K562 (cell line): ENCODE measurements around the gene MAP2K6. TPM values are rescaled to one million over a fixed set of nuclear protein-coding genes. Genes with fewer than 3 reads are reported as not detected.

Source experiments
- ATAC-seq: fragments of 200-7000 bp; cut with Tn5 transposase; 3 replicates; pipeline ENCODE4 v1.9.1; 2020; ENCODE audit warnings: moderate library complexity
- BruUV-seq: library from RNA; stranded (reverse); fragments of 400-500 nt; replicated peaks from 2 replicates; lab custom pipeline; 2021; lab: Mats Ljungman, UMichigan
- CTCF ChIA-PET: fragments of 300-600 bp; formaldehyde crosslinking; extraction: SDS; loops from one replicate; lab custom pipeline; 2021; ENCODE audit warnings: low intra/inter-chr PET ratio; lab: Yijun Ruan, JAX
- POLR2A ChIA-PET: fragments of 300-600, 350-650 bp; sonication (Branson Sonifier 250); formaldehyde crosslinking; extraction: SDS; loops from one replicate; lab custom pipeline; 2021; ENCODE audit warnings: antibody characterized with exemption, inconsistent platforms; lab: Yijun Ruan, JAX
- DNase-seq, 4 experiments: peaks; one replicate each; pipeline versions ENCODE4 v3.0.0 to v3.0.0-alpha.2; 2011 to 2018; ENCODE audit warnings: low spot score in 3 of 4, mixed read lengths in 3 of 4; ENCODE audit errors: extremely low read depth in 1 of 4
- FAIRE-seq: peaks from 2 replicates; lab custom pipeline; 2011; peaks lifted over from hg19 to GRCh38; lab: Jason Lieb, UNC
- H2AFZ ChIP-seq: 2 replicates; pipeline ENCODE4 v1.6.0; 2011; ENCODE audit warnings: low read depth, low read length, control low read depth, inconsistent platforms
- H3K27ac ChIP-seq: fragments of 200-600 bp; 3 replicates; pipeline ENCODE4 v1.8.0; 2011; ENCODE audit warnings: low read depth, mild to moderate bottlenecking, control low read depth, inconsistent platforms, low read length, moderate library complexity, mixed read lengths; ENCODE audit errors: extremely low read depth
- H3K27me3 ChIP-seq, 2 experiments: fragments of 300-600 bp in 1 of 2; 2 replicates in 1 of 2; 3 replicates in 1 of 2; pipeline versions ENCODE4 v1.6.0 to v1.8.0; 2011; ENCODE audit warnings: inconsistent platforms in 2 of 2, low read length in 2 of 2, mild to moderate bottlenecking in 1 of 2, mixed read lengths in 1 of 2, moderate library complexity in 1 of 2; ENCODE audit not compliant: control insufficient read depth in 2 of 2, insufficient read depth in 2 of 2
- H3K36me3 ChIP-seq: fragments of 300-600 bp; 3 replicates; pipeline ENCODE4 v1.8.0; 2011; ENCODE audit warnings: mild to moderate bottlenecking, low read length, inconsistent platforms; ENCODE audit not compliant: control insufficient read depth, insufficient read depth
- H3K4me1 ChIP-seq, 2 experiments: fragments of 200-600 bp in 1 of 2; replicated peaks in 1 of 2; 2 replicates in 1 of 2; 3 replicates in 1 of 2; pipeline versions ENCODE4 v1.5.1 to v1.8.0; 2011; ENCODE audit warnings: inconsistent platforms in 2 of 2, low read length in 2 of 2, mild to moderate bottlenecking in 1 of 2, mixed read lengths in 1 of 2, moderate library complexity in 1 of 2; ENCODE audit not compliant: control insufficient read depth in 2 of 2, insufficient read depth in 2 of 2
- H3K4me2 ChIP-seq: 2 replicates; pipeline ENCODE4 v1.6.1; 2011; ENCODE audit warnings: low read length, control low read depth, inconsistent platforms, mixed read lengths; ENCODE audit not compliant: insufficient read depth
- H3K4me3 ChIP-seq: fragments of 200-600 bp; sonication (generic), shearing (Covaris generic); 2 replicates; pipeline ENCODE4 v1.5.1; 2016; ENCODE audit warnings: control low read depth, inconsistent platforms
- H3K79me2 ChIP-seq: fragments of 200-600 bp; 3 replicates; pipeline ENCODE4 v1.8.0; 2011; ENCODE audit warnings: low read length, inconsistent platforms; ENCODE audit not compliant: control insufficient read depth, insufficient read depth
- H3K9ac ChIP-seq, 2 experiments: 2 replicates each; pipeline versions ENCODE4 v1.6.0 to v1.6.1; 2011; ENCODE audit warnings: low read depth in 2 of 2, low read length in 2 of 2, control low read depth in 1 of 2, inconsistent platforms in 1 of 2, mild to moderate bottlenecking in 1 of 2, mixed read lengths in 1 of 2; ENCODE audit not compliant: insufficient read depth in 1 of 2
- H3K9me1 ChIP-seq: one replicate; pipeline ENCODE4 v1.6.0; 2011; ENCODE audit warnings: inconsistent platforms, mild to moderate bottlenecking, low read length, moderate library complexity; ENCODE audit not compliant: control insufficient read depth, insufficient read depth
- H3K9me3 ChIP-seq: replicated peaks from 2 replicates; pipeline ENCODE4 v1.5.1; 2011; ENCODE audit warnings: low read depth, low read length, inconsistent platforms; ENCODE audit not compliant: control insufficient read depth, insufficient read depth
- H4K20me1 ChIP-seq: replicated peaks from 2 replicates; pipeline ENCODE4 v1.6.1; 2011; ENCODE audit warnings: low read length, inconsistent platforms, mixed read lengths; ENCODE audit not compliant: control insufficient read depth, insufficient read depth
- NR2C2 ChIP-seq, 2 experiments: fragments of 200-800 bp in 1 of 2; sonication (Bioruptor generic) in 1 of 2; sonication (generic) in 1 of 2; formaldehyde crosslinking in 1 of 2; IDR thresholded peaks; 2 replicates each; pipeline versions ENCODE4 v1.6.1 to v1.8.0; 2016 to 2022; ENCODE audit warnings: mild to moderate bottlenecking in 1 of 2, missing compliant biosample characterization in 1 of 2, missing genetic modification characterization in 1 of 2, missing genetic modification reagents in 1 of 2
- PHF20 ChIP-seq: fragments of 450-650 bp; IDR thresholded peaks from 2 replicates; pipeline ENCODE4 v1.6.1; 2018; ENCODE audit not compliant: partially characterized antibody
- ZNF398 ChIP-seq: fragments of 250-450 bp; sonication (Bioruptor Pico); IDR thresholded peaks from 2 replicates; pipeline ENCODE4 v1.8.0; 2021; ENCODE audit warnings: moderate library complexity, mild to moderate bottlenecking, inconsistent platforms
- ZNF609 ChIP-seq: sonication (generic); formaldehyde crosslinking; IDR thresholded peaks from 2 replicates; pipeline ENCODE4 v1.8.1; 2023; ENCODE audit warnings: missing genetic modification reagents, mild to moderate bottlenecking, borderline replicate concordance
- ZNF639 ChIP-seq, 2 experiments: fragments of 200-800 bp in 1 of 2; sonication (Bioruptor generic) in 1 of 2; sonication (generic) in 1 of 2; formaldehyde crosslinking in 1 of 2; IDR thresholded peaks in 1 of 2; conservative IDR thresholded peaks in 1 of 2; 2 replicates each; pipeline versions ENCODE4 v1.5.0 to v1.6.1; 2016 to 2020; ENCODE audit warnings: missing compliant biosample characterization in 1 of 2, missing genetic modification characterization in 1 of 2, missing genetic modification reagents in 1 of 2
- ZNF766 ChIP-seq: fragments of 200-800 bp; sonication (Bioruptor generic); conservative IDR thresholded peaks from 2 replicates; pipeline ENCODE4 v1.6.1; 2016; ENCODE audit warnings: missing genetic modification characterization, missing compliant biosample characterization
- WGBS: fragments of 100-300 bp; shearing (Covaris generic); methylation state at CpG from one replicate; pipeline ENCODE4 v1.1.6; 2016; ENCODE audit warnings: low coverage, mixed read lengths; ENCODE audit not compliant: insufficient coverage; ENCODE audit errors: missing lambda C conversion rate; 5-methylcytosine and 5-hydroxymethylcytosine counted together
- in situ Hi-C: fragments of 300-500 bp; cut with MboI; formaldehyde crosslinking; loops from 4 replicates; pipeline ENCODE4 v1.15.0; 2018; ENCODE audit warnings: inconsistent platforms, mixed read lengths
- intact Hi-C: fragments of 100-400 bp; cut with micrococcal nuclease; formaldehyde crosslinking; loops from 2 replicates; pipeline ENCODE4 v1.14.2; 2022
- polyA plus RNA-seq, 8 experiments: library from polyadenylated mRNA; depleted of rRNA in 4 of 8; stranded (reverse) in 5 of 8; unstranded in 3 of 8; fragments of >200 nt; fragmentation: Nextera tagmentation in 2 of 8; fragmentation: Illumina TruSeq in 1 of 8; extraction: Ambion mirVana in 2 of 8; extraction: Trizol in 1 of 8; gene quantifications; 2 replicates each; pipeline versions ENCODE4 v1.2.1 to v1.2.3, GENCODE V29; 2011 to 2014; ENCODE audit warnings: inconsistent platforms in 1 of 8, missing spikeins in 1 of 8
- total RNA-seq, 7 experiments: library from RNA; depleted of rRNA in 6 of 7; stranded (reverse); fragments of >200 nt in 6 of 7; fragmentation: Illumina TruSeq in 2 of 7; extraction: Trizol in 2 of 7; gene quantifications; 2 replicates each; pipeline versions ENCODE4 v1.2.1 to v1.2.3, GENCODE V29; 2011 to 2021; ENCODE audit warnings: low replicate concordance in 1 of 7

Gene MAP2K6
- total and polyA plus RNA-seq, 9 of the 15 experiments (the other 6 are each of a cell fraction or from before 2014, with no cell fraction given) = 0.07 to 0.13 TPM; not detected in 7

GRCh38 chr17:69466905-69467667 lies 52.6 kb downstream of the MAP2K6 start:
- Histone ChIP-seq H3K9ac (no peak overlapping the region), H3K4me1 (no peaks in the 10 kb centered on the region), H3K9me1 (no peaks in the 10 kb centered on the region), H3K4me2 (no peak overlapping the region), H3K4me3 (no peak overlapping the region), H3K79me2 (no peaks in the 10 kb centered on the region), H3K27me3 (peaks cover 0 to 3% of the 10 kb centered on the region in 2 experiments; a peak in 1 of 5 replicates), H2AFZ (no peak overlapping the region), H3K9me3 (no peaks in the 10 kb centered on the region), H3K36me3 (no peaks in the 10 kb centered on the region), H4K20me1 (no peaks in the 10 kb centered on the region), H3K27ac (no peak overlapping the region)
- ATAC-seq (no peak), DNase-seq (no peak), FAIRE-seq (no peak)
- intact Hi-C loops (no loop called here), in situ Hi-C loops (no loop called here)
- ChIA-PET CTCF (no interaction called here), POLR2A (no interaction called here)
- TF ChIP-seq ZNF766 (no peak), ZNF639 (CRISPR knock-in tag; conservative IDR thresholded peaks at IDR 0.05 in 1 of 2, IDR thresholded peaks at IDR 0.05 in 1 of 2) (no peak), NR2C2 (CRISPR knock-in tag; IDR thresholded peaks at IDR 0.05) (no peak), NR2C2 (tag; IDR thresholded peaks at IDR 0.05) (no peak), ZNF609 (CRISPR knock-in tag) (no peak), ZNF398 (CRISPR knock-in tag) (no peak), PHF20 (no peak)
- 0% methylated on average over 3 of the region's 3 CpGs for WGBS
- BruUV-seq = no TSS peak
